ENCODE results near the gene CCDC183. TPM values are rescaled to one million over a fixed set of nuclear protein-coding genes. Genes with fewer than 3 reads are reported as not detected.

The CCDC183 gene
- total RNA-seq, 4 donors from 2014 or later, result 0.51 to 2.4 (median 1.5) TPM

DNA sequence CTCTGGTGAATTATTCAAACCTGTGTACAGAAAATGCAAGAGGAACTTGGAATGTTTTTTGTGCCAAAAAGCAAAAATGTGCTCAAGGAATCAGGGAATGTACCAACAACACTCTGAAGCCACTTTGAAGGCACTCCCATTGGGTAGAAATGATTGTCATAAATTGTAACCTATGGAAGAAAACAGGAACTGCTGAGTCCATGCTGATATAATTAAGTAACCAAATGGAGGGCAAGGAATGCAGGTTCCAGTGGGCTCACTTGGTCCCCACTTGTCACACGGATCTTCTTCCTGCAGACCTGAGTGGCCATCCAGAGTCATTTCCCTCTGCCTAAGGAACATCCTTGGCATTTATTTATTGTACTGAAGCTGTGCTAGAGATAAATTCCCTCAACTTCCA, 44.9 kb upstream of the CCDC183 start:
- TF ChIP-seq CTCF (IDR thresholded peaks at IDR 0.05; ENCODE audit: low read depth), result no peak

DNA sequence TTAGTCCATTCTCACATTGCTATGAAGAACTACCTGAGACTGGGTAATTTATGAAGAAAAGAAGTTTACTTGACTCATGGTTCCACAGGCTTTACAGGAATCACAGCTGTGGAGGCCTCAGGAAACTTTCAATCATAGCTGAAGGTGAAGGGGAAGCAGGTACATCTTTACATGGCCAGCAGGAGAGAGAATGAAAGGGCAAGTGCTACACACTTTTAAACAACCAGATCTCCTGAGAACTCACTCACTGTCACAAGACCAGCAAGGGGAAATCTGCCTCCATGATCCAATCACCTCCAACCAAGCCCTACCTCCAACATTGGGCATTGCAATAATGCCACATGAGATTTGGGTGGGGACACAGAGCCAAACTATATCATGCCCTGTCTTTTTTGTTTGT, 44.3 kb upstream of the CCDC183 start:
- TF ChIP-seq CTCF (IDR thresholded peaks at IDR 0.05; ENCODE audit: low read depth), result no peak

DNA sequence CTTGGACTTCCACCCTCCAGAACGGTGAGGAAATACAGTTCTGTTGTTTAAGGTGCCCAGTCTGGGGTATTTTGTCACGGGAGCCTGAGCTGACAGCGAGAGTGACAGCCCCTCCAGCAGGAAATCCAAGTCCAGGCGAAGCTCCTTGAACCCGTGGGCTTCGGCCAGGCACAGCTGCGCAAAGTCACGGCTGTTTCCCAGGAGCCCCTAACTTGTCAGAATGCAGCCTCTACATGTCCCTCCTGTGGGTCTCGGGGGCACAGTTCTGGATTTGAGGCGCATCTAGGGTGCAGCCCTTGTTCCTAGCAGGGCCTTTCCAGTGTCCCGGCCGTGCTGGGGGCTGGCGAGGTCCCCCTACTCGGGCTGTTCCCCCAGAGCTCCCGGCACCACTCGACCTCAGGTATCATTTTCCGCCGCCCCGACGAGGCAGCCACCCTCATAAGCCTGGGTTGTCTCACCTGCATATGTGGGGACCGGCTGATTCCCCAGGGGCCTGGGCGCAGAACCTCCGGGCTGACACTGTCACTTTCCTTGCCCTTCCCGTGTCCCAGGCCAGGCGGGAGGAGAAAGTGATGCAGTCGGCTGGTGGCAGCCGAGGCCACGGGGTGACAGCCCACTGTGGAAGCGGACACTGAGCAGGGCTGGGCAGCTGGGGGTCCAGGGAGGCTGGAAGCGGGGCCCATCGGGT, 42.6 kb upstream of the CCDC183 start:
- TF ChIP-seq CTCF (IDR thresholded peaks at IDR 0.05; ENCODE audit: low read depth), result no peak

DNA sequence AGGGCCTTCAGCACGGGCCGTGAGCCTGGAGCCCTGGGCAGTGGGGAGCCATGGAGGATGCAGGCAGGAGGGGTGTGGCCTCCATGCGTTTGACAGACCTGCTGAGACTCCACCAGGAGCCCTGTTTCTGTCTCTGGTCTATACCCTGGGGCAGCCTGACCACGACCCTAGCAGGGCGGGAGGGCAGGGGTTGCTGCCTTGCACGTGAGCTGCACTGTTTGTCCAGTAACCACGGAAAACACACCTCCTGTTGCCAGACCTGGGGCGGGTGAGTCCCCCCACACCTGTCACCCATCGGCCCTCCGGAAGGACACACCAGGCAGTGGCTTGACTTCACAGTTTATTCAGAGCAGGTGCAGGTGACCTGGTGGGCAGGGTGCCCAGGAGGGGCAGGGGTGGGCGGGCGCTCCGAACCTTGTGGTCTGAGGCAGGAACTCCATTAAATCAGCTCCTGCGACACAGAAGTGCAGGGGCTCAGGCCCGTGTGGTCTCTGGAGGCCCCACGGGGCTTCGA, 42.0 kb upstream of the CCDC183 start:
- no peak for TF ChIP-seq CTCF (IDR thresholded peaks at IDR 0.05; ENCODE audit: low read depth)

- no peak for TF ChIP-seq CTCF (IDR thresholded peaks at IDR 0.05; ENCODE audit: low read depth)
These were observed 41.4 kb upstream of the CCDC183 start for GRCh38 chr9:136754626-136755301.

- TF ChIP-seq CTCF (IDR thresholded peaks at IDR 0.05; ENCODE audit: low read depth), result no peak
These were observed 40.1 kb upstream of the CCDC183 start for GRCh38 chr9:136756134-136756438.

- no peak for TF ChIP-seq CTCF (IDR thresholded peaks at IDR 0.05; ENCODE audit: low read depth)
These were observed 39.3 kb upstream of the CCDC183 start for GRCh38 chr9:136756836-136757235.

All from subcutaneous adipose tissue (tissue), 4 donors.